GM08714 (cell line): ENCODE measurements around the gene PELI2.

Experiments used
- H3K4me3 ChIP-seq: fragments of 200-500 bp; sonication (Bioruptor generic); 2 replicates; pipeline ENCODE4 v1.5.1; 2014; ENCODE audit warnings: mild to moderate bottlenecking, low read length, inconsistent platforms
- ZNF274 ChIP-seq: IDR thresholded peaks from 2 replicates; pipeline ENCODE4 v1.6.1; 2012; ENCODE audit warnings: mild to moderate bottlenecking, low read depth, low read length

PELI2 gene

DNA sequence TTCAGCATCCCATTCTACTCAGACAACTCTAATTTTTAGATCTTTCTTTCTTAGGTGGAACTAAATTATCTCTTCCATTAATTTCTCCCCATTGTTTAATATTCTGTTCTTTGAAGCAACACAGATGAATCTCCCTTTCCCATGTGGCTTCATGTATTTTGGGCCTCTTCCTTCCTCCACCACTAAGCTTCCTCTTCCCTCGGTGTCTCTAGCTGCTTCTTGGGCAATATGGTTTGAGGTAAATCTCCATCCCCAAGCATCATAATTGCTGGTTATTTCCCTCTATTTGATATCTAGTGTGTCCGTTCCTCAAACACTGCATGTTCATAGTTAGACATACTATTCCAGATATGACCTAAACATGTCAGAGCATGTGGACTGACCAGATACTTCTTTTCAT is 119.2 kb downstream of the PELI2 start:
- H3K4me3 ChIP-seq: no peak overlapping the region
- no peak for TF ChIP-seq ZNF274

DNA sequence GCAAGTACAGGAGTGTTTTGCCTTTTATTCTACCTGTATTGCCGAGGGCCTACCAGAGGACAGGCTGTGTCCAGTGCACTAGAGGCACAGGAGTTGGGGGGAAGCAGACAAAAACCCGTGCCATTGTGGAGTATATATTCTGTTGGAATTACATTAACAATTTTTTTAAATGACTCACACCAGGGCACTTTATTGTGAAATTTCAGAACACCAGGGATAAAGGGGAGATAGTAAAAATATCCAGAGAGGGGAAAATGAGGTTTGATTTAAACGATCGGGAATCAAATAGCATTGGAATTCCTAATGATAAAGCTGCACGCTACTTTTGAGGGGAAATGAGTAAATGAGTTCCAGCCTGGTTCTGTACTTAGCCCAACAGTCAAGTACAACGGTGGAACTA is 123.2 kb downstream of the PELI2 start:
- H3K4me3 ChIP-seq: no peak overlapping the region
- TF ChIP-seq ZNF274: no peak

DNA sequence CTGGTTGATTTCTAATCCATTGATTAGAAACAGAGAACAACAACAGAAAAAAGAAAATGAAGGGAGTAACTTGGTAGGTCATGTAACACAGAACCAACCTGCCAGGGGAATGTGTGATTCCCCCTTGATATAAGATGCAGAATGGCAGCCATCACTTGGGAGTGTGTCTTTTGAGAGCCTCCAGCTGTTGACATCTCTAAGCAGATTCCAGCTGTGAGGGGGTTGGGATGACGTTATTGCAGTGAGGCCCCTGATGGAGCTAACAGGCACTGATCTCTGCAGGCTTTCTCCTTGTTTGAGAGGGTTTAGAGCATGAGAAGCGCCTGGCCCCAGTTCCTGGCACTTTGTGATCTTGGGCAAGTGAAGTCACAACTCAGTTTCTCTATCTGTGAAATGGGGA is 124.9 kb downstream of the PELI2 start:
- no peak for TF ChIP-seq ZNF274

DNA sequence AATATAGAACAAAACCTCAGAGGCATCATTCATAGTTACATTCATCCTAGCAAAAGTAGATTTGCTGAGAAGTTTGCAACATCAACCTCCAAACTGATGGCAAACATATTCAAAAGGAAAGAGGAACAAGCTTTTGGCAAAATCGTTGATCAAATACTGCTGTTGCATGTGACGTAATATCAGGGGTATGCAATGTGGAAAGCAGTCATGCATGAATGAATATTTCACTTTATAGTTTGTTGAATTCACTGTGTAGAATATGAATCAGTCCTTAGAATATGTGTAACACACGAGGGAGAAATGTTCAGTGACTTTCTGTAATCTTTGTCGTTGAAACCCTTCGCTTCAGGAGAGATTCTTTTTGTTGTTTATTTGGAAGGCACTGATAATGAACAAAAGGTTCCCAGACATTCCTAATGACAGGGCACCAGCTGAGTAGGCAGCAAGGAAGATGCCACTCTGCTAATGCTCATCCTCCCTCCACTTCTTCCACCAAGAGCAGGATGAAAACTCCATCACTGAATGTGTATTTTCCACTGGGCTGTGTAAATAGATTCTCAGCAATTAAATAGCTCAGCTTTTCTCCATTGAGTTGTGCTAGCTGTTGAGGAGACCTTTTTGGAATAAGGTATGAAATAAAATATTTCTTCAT is 126.1 kb downstream of the PELI2 start:
- H3K4me3 ChIP-seq: no peak overlapping the region
- no peak for TF ChIP-seq ZNF274

More for the DNA sequence above, 124.9 kb downstream of the PELI2 start:
- no peak overlapping the region for H3K4me3 ChIP-seq

DNA sequence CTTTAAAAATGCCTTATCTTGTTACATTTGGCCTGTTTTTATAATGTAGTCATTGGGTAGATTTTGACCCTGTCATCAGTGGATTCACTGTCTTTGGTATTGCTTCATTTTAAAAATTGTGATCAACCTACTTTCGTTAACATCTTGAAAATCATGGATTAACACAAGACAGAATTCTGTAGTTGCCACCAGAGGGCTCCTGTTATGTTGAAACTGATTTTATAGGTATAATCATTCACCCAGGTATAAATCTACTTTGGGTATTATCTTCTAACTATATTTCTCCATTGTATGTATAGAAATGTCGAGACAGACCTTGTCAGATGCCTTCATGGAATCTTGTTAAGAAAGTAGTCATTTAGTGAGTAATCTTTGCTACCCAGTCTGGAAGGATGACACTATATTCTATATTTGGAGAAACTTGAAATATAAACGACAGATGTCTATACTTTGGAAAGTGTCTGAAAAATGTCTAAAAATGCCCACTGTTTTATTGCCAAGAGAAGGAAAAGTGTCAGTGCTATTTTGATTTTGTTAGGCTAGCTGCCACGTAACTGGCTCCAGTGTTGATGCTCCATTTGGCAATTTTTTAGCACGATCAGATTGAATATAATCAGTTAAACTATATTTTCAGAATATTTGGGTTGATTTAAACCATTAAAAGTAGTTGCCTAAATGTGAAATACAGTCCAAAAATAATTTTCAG is 129.4 kb downstream of the PELI2 start:
- H3K4me3 ChIP-seq: no peak overlapping the region
- no peak for TF ChIP-seq ZNF274

DNA sequence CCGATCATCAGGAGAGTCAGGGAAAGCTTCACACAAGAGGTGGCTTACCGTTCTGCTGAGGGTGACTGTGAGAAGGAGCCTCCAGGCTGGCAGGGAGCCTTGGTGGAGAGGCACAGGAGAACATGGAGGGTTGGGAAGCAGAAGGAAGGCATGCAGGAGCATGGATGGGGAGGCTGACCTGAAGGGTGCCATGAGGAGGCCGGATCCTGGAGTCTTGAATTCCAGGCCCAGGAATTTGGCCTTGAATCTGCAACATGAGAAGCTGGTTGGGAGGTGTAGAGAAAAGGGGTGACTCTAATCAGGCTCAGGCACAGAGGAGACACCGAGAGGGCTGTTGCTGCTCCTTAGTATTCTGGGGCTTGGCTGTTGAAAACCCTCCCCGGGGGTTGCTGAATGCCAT is 130.2 kb downstream of the PELI2 start:
- H3K4me3 ChIP-seq: no peak overlapping the region

DNA sequence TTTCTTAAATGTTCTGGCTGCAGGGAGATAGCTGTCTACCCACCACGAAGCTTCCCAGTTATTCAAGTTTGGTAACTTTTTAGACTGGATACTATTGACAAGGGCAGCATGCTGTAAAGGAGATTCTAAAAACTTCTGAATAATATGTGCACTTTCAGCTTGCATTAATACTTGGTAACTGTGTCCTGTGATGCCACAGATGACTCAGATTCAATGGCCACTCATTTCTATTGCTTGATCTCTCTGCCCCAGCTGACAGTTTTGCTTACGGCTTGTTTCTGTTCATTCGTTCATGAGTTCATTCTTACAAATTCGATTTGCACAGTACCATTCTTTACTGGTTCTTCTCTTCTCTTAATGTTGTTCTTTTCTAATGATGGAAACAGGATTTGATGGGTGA is 142.8 kb downstream of the PELI2 start:
- H3K4me3 ChIP-seq: no peak overlapping the region
- no peak for TF ChIP-seq ZNF274

More for the DNA sequence above, 130.2 kb downstream of the PELI2 start:
- TF ChIP-seq ZNF274: no peak

DNA sequence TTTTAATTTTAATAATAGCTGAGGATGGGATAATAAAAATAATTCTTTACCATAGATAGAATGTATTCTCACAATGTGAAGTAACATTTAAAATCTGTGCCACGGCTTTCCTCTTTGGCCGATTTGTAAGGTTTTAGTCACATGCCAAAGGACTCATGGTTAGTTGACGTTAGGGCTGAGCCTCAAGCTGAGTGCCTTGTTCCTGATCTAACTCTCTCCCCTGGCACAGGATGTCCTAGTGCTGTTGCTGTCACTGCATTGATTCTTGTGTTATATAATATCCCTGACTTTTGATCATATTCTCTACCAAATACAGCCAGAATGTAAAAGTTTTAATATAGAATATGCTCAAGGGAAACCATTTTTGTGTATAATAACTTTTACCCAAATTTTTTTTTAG is 144.3 kb downstream of the PELI2 start:
- H3K4me3 ChIP-seq: no peak overlapping the region
- TF ChIP-seq ZNF274: no peak

DNA sequence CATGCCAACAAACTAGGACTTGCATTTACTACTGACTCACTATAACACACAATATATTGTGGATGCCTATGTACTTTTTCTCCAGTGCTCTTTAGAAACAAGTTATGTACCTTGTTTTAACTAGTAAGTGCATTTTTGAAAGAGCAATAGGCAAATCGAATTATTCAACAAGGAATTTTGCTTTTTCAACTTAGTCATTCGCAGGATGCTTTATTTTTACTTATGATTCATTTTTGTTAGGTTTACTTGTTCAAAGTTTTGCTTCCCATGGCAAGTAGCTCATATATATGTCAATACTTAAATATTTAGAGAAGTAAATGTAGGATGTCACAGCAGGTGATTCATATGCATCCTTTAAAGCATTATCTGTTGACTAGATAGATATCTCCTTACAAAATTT is 149.8 kb downstream of the PELI2 start:
- TF ChIP-seq ZNF274: no peak
- no peak overlapping the region for H3K4me3 ChIP-seq

DNA sequence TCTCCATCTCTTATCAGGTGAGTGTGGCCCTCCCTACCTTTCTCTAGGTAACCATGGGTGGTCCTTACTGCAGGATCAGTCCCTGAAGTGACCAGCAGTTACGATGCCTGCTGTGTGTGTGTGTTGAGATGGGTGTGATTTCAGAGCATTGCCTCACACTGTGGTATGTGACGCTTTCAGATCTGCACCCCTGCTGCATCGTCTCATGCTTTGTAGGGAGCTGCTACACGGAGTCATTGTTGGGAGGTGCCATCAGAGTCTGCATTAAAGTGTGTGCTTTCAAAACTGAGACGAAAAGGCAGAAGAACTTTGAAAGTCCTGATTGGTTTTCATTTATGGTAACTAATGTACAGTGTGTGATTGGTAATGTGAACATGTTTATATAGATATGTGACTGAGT is 150.5 kb downstream of the PELI2 start:
- no peak overlapping the region for H3K4me3 ChIP-seq
- no peak for TF ChIP-seq ZNF274

DNA sequence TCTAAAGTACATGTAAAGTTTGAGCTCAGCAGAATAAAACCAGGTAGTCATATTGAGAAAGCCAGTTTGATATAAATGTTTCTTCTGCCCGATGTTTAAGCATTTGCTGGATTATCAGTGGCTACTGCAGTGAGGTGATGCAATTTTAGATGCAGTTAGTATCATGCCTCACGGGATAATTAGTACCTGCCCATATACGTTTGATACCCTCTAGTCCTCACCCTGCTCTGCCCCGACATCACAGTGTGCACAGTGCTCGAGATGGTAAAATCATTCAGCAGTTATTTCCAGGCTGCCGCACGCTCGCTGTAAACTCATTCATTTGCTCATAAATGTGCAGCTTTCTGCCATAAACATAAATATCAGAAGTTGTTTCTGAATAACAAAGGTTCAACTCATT is 152.7 kb downstream of the PELI2 start:
- no peak overlapping the region for H3K4me3 ChIP-seq
- TF ChIP-seq ZNF274: no peak

DNA sequence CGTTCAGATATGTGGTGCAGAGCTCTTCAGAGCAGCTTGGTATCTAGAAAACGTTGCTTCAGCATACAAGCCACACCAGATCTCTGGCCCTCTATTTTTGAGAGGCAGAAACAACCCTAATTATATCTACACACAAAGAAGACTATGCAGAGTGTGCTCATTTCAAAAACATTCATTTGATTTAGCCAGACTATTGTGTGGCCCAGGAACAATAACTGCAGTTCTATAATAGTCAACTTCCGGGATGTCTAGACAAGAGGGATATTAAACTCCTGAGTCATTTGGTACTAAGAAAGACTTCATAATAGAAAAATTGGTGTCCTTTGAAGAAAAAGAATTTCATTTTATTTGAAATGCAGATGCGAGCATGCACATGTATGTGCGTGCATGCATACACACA is 153.8 kb downstream of the PELI2 start:
- TF ChIP-seq ZNF274: no peak
- H3K4me3 ChIP-seq: no peak overlapping the region

DNA sequence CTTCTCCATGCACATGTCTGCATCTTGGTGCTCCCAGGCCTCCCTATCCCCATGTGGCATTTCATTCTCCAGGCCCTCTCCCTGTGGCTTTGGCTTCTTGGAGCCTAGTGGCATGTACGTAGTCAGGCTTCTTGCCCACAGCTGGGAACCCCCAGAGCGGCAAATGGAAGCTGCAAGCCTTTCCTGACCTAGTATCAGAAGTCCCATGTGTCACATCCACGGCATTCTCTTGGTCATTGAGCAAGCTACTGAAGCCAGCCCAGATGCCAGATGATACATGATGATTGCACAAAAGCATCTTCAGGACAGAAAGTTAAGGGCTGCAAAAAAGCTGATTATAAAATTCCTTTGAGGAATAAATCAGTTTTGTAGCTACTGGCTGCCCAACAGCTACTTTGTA is 154.9 kb downstream of the PELI2 start:
- no peak overlapping the region for H3K4me3 ChIP-seq
- TF ChIP-seq ZNF274: no peak

DNA sequence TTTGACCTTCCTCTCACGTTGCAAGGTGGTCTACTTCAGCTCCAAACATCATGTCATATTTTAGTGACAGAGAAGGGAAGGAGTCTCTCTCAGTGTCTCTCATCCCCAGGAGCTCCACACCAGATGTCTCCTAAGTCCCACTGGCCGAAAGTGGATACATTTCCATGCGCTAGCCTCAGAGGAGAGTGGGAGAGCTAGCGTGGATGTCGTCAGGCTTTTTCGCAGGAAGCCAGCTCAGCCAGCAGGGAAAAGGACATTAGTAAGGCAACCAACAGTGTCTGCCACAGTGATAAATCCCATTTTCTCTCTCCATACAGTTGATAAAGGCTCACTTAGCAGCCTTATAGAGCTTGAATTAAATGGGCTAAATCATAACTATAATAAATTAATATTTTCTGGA is 155.7 kb downstream of the PELI2 start:
- TF ChIP-seq ZNF274: no peak
- no peak overlapping the region for H3K4me3 ChIP-seq

DNA sequence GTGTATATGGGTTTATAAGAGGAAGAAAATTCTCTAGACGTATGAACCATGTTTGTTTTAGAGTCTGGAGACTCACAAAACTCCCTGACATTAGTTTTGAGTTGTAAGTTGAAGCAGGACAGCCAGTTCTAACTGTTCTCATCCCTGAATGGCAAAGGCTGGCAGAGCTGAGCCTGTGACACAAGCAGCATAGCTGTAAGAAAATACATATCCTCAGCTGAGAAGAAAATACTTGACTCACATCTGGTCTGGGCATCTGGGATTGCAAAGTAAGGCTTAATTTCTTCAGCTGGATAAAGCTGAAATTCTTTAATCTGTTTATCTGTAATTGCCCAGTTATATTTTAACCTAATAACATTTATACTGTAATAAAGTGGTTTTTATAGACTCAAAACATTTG is 156.3 kb downstream of the PELI2 start:
- no peak for TF ChIP-seq ZNF274
- no peak overlapping the region for H3K4me3 ChIP-seq

DNA sequence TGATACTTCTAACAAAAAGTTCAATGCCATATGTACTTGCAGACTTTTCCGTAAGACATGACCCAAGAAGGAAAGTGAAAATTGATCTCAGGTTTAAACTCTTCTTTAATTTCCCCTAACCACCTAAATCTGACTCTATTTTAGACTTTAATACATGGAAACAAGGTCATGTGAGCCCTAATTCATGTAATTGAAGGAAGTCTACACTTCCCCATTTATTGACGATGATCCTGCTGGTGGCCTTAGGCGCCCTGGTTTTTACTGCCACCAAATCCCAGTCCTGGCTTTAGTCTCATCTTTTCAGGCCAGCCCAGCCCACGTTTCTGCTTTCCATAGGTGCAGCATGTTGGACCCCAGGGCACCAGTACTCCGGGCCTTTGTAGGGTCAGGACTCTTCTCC is 157.9 kb downstream of the PELI2 start:
- TF ChIP-seq ZNF274: no peak
- no peak overlapping the region for H3K4me3 ChIP-seq
